HepG2 (cell line): Measurements from ENCODE around the gene GATD1. TPM values are rescaled to one million over a fixed set of nuclear protein-coding genes. Genes with fewer than 3 reads are reported as not detected.

Source experiments
- FOXP4 ChIP-seq: sonication (generic); formaldehyde crosslinking; IDR thresholded peaks from 2 replicates; pipeline ENCODE4 v1.4.0; 2020; ENCODE audit warnings: missing genetic modification reagents
- HOXA9 ChIP-seq: sonication (generic); formaldehyde crosslinking; IDR thresholded peaks from 2 replicates; pipeline ENCODE4 v1.8.1; 2022; ENCODE audit warnings: missing genetic modification reagents, mild to moderate bottlenecking, moderate library complexity, borderline replicate concordance
- MYPOP ChIP-seq: sonication (generic); formaldehyde crosslinking; IDR thresholded peaks from 2 replicates; pipeline ENCODE4 v1.8.1; 2023; ENCODE audit warnings: mild to moderate bottlenecking, moderate library complexity, missing genetic modification reagents
- SMAD9 ChIP-seq: sonication (generic); formaldehyde crosslinking; IDR thresholded peaks from 2 replicates; pipeline ENCODE4 v1.5.1; 2020; ENCODE audit warnings: mild to moderate bottlenecking, missing genetic modification reagents
- SMARCE1 ChIP-seq: fragments of 450-650 bp; IDR thresholded peaks from 2 replicates; pipeline ENCODE4 v1.6.1; 2017; ENCODE audit warnings: borderline replicate concordance
- TCF7L2 ChIP-seq: IDR thresholded peaks from 2 replicates; pipeline ENCODE4 v1.6.1; 2011; ENCODE audit warnings: mild to moderate bottlenecking, low read depth, low read length, moderate library complexity
- ZBTB14 ChIP-seq: sonication (generic); formaldehyde crosslinking; IDR thresholded peaks from 2 replicates; pipeline ENCODE4 v1.4.0; 2020; ENCODE audit warnings: missing genetic modification reagents
- ZNF143 ChIP-seq: sonication (generic); formaldehyde crosslinking; IDR thresholded peaks from 2 replicates; pipeline ENCODE4 v1.4.0; 2020; ENCODE audit warnings: missing genetic modification reagents
- ZNF280D ChIP-seq: sonication (generic); formaldehyde crosslinking; IDR thresholded peaks from 2 replicates; pipeline ENCODE4 v1.5.1; 2020; ENCODE audit warnings: mild to moderate bottlenecking, missing genetic modification reagents
- ZNF281 ChIP-seq: sonication (generic); formaldehyde crosslinking; IDR thresholded peaks from 2 replicates; pipeline ENCODE4 v1.4.0; 2020; ENCODE audit warnings: missing genetic modification reagents, borderline replicate concordance
- ZNF549 ChIP-seq: sonication (generic); formaldehyde crosslinking; IDR thresholded peaks from 2 replicates; pipeline ENCODE4 v1.5.0; 2020; ENCODE audit warnings: missing genetic modification reagents
- ZNF83 ChIP-seq: sonication (generic); formaldehyde crosslinking; IDR thresholded peaks from 2 replicates; pipeline ENCODE4 v1.4.0; 2020; ENCODE audit warnings: missing genetic modification reagents, mild to moderate bottlenecking, borderline replicate concordance
- polyA plus RNA-seq, 8 experiments: library from polyadenylated mRNA; depleted of rRNA in 3 of 8; stranded (reverse) in 7 of 8; unstranded in 1 of 8; fragments of >200 nt; fragmentation: Illumina TruSeq in 4 of 8; extraction: Trizol in 4 of 8; gene quantifications; 2 replicates each; pipeline versions ENCODE4 v1.2.1 to v1.2.3, GENCODE V29; 2011 to 2016; ENCODE audit warnings: low read depth in 4 of 8, missing spikeins in 1 of 8, mixed read lengths in 1 of 8; ENCODE audit not compliant: insufficient read depth in 1 of 8
- total RNA-seq, 5 experiments: library from RNA; depleted of rRNA; stranded (reverse); fragments of >200 nt; fragmentation: Illumina TruSeq; extraction: Trizol; gene quantifications; 2 replicates each; pipeline ENCODE4 v1.2.3, GENCODE V29; 2016; ENCODE audit warnings: low read depth in 1 of 5

The GATD1 gene
- total and polyA plus RNA-seq, 2 of the 13 experiments (the other 11 are each of a cell fraction or from before 2014, with no cell fraction given), result 31.3 to 60.5 TPM

GRCh38 chr11:797296-798092 is 20.2 kb upstream of the GATD1 start (continued):
- TF ChIP-seq ZNF549 (CRISPR knock-in tag) (no peak), FOXP4 (CRISPR knock-in tag) (no peak), ZNF83 (CRISPR knock-in tag) (no peak), ZNF143 (CRISPR knock-in tag) (no peak), SMARCE1 (no peak), TCF7L2 (no peak), ZNF281 (CRISPR knock-in tag) (no peak), HOXA9 (CRISPR knock-in tag) (no peak), ZNF280D (0 out of 2 replicates have a peak, but pooled peaks have one; percentile 29), ZBTB14 (CRISPR knock-in tag) (peak; percentile 95), SMAD9 (CRISPR knock-in tag) (0 out of 2 replicates have a peak, but pooled peaks have one; percentile 63), MYPOP (CRISPR knock-in tag) (peak; percentile 43; the same call in 1 of the 2 replicates)
